Activated CD4-positive, alpha-beta T cell treated with anti-CD3 and anti-CD28 coated beads, Interleukin-2, amount 10 ng/mL, durations not matched to agents 24 days and 14 days (primary cell): ENCODE data around the gene NEGR1. TPM values are rescaled to one million over a fixed set of nuclear protein-coding genes. Genes with fewer than 3 reads are reported as not detected.

Experiments
- DNase-seq: peaks from one replicate; pipeline ENCODE4 v3.0.0; 2022
- H3K27ac Mint-ChIP-seq: one replicate; pipeline ENCODE4 v1.8.0; 2022; ENCODE audit warnings: mild to moderate bottlenecking, mixed read lengths
- H3K27me3 Mint-ChIP-seq: one replicate; pipeline ENCODE4 v1.8.0; 2022; ENCODE audit warnings: mixed read lengths
- H3K36me3 Mint-ChIP-seq: one replicate; pipeline ENCODE4 v1.8.0; 2022; ENCODE audit warnings: low read depth, mild to moderate bottlenecking, mixed read lengths
- H3K4me1 Mint-ChIP-seq: one replicate; pipeline ENCODE4 v1.8.0; 2021; ENCODE audit warnings: mixed read lengths
- H3K4me3 Mint-ChIP-seq: one replicate; pipeline ENCODE4 v1.8.0; 2022; ENCODE audit warnings: mild to moderate bottlenecking, moderate library complexity, mixed read lengths
- H3K9me3 Mint-ChIP-seq: one replicate; pipeline ENCODE4 v1.8.0; 2021; ENCODE audit warnings: mixed read lengths
- intact Hi-C: fragments of 100-400 bp; cut with micrococcal nuclease; formaldehyde crosslinking; loops from one replicate; pipeline ENCODE4 v1.15.1; 2023
- total RNA-seq: library from RNA; stranded (reverse); gene quantifications from 2 replicates; pipeline ENCODE4 v1.2.3, GENCODE V29; 2022

The NEGR1 gene
- total RNA-seq, 1 donor from 2014 or later, result not detected

DNA sequence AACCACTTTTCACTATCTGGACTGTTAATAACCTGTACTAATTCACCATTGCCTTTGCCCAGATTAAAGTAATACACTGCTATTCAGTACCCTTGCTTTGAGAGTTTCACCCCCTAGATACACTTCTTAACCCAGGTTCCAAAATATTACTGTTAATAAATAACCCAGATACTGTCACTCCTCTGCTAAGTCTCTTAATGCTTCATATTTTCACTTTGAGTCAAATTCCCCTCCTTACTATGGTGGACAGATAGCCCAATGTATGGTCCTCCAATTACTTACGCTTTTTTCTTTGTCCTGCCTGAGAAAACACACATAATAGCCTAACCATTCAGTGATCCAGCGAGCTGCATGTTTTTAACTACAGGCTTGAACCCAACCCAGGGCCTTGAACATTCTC, 152.5 kb downstream of the NEGR1 start:
- Mint-ChIP-seq H3K9me3 (no peaks in the 10 kb centered on the region), H3K27me3 (no peaks in the 10 kb centered on the region), H3K36me3 (no peaks in the 10 kb centered on the region), H3K4me1 (no peaks in the 10 kb centered on the region), H3K27ac (no peak overlapping the region), H3K4me3 (no peak overlapping the region)
- no peak for DNase-seq
- intact Hi-C loops, result no loop called here

DNA sequence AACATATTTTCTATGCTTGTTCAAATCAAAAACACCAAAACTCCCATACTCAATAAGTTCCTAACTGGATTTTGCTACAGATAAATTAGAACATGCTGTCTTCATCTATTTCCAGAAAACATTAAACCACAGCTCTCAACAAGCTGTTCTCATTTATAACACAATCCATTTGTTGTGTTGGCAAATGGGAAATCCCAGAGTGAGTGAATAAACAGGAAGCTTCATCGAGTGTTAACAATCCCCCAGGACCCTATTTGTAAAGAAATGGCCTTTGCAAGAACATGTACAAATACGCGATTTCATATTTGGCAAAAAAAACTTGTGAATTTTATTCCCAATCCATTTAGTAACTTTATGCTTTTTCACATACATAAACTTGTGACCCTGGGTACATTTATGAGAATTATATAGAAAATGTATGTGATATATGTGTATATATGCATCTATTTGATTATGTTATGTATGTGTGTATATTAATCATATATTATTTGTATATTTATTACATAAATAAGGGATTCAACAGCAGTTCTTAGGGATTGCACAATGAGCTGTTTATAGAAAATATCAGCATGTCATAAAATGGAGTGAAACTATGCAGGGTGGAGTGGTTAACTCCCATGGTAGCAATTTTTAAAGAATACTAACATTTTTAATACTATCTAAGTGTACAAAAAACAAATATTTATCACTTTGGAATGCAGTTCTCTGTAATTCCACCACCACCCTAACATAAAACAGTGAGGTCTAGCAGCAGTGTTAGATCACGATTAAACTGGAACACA, 160.0 kb downstream of the NEGR1 start:
- intact Hi-C loops, result no loop called here

DNA sequence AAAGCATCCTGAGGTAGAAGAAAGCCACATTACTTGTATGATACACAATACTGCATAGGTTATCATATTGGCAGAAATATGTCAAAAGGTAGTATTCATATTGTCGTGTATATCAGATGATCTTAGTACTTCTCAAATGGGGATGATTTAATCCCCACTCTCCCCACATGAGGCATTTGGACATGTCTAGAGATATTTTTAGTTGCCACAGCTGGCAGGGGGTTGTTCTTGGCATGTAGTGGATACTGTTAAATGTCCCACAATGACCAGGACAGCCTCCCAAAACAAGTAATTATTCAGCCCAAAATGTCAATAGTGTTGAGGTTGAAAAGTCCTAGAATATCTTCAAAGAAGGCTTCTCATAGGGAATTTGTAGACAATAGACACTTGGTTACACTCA, 162.8 kb downstream of the NEGR1 start:
- Mint-ChIP-seq H3K4me1 (no peaks in the 10 kb centered on the region), H3K9me3 (no peaks in the 10 kb centered on the region), H3K4me3 (no peak overlapping the region), H3K27ac (no peak overlapping the region), H3K27me3 (no peaks in the 10 kb centered on the region), H3K36me3 (no peaks in the 10 kb centered on the region)
- intact Hi-C loops, result no loop called here
- no peak for DNase-seq

More for the DNA sequence above, 160.0 kb downstream of the NEGR1 start:
- Mint-ChIP-seq H3K4me3 (no peak overlapping the region), H3K9me3 (no peaks in the 10 kb centered on the region), H3K4me1 (no peaks in the 10 kb centered on the region), H3K27me3 (no peaks in the 10 kb centered on the region), H3K36me3 (no peaks in the 10 kb centered on the region), H3K27ac (no peak overlapping the region)
- DNase-seq, result no peak

DNA sequence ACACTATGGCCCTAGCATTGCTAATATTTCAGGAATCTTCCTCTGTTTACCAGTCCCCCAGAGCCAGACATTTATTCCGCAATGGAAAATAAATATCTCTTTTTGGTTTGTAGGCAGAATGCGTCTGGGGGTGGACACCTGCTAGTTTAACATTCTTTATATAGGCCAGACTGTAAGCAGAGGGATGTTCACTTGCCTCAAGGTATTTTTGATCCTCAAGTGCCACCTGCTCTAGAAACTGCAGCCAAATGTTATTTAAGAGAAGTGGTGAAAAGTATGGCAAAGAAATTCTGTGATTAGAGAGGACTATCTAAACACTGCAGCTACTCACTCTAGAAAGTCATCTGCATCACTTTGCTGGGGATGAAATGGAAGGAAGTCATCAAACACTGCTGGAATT, 164.7 kb downstream of the NEGR1 start:
- H3K36me3 Mint-ChIP-seq, result no peaks in the 10 kb centered on the region
- no peaks in the 10 kb centered on the region for H3K27me3 Mint-ChIP-seq
- DNase-seq, result no peak
- H3K9me3 Mint-ChIP-seq, result no peaks in the 10 kb centered on the region
- H3K4me1 Mint-ChIP-seq, result no peaks in the 10 kb centered on the region
- H3K27ac Mint-ChIP-seq, result no peak overlapping the region
- H3K4me3 Mint-ChIP-seq, result no peak overlapping the region
- intact Hi-C loops, result no loop called here

DNA sequence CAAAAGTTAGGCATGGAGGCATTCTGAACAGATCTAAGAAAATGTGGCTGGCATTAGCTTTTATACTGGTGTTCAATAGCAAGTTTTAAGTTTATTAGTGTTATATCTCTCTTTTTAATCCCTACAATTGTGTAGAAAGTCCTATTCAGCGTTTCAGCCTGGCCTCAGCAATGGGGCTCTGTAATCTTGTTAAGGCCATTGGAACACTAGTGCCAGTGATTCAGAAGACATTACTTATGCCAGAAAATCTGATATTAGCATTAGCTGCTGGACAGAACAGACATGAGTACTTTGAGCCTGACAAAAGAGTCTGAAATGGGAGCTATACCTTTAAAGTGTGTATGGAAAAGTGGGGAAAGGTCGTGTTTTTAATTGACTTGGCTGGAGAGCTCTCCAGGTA, 167.0 kb downstream of the NEGR1 start:
- H3K4me1 Mint-ChIP-seq, result no peaks in the 10 kb centered on the region
- no peaks in the 10 kb centered on the region for H3K36me3 Mint-ChIP-seq
- no peak for DNase-seq
- no peak overlapping the region for H3K4me3 Mint-ChIP-seq
- intact Hi-C loops, result no loop called here
- no peak overlapping the region for H3K27ac Mint-ChIP-seq
- H3K9me3 Mint-ChIP-seq, result no peaks in the 10 kb centered on the region
- H3K27me3 Mint-ChIP-seq, result no peaks in the 10 kb centered on the region

DNA sequence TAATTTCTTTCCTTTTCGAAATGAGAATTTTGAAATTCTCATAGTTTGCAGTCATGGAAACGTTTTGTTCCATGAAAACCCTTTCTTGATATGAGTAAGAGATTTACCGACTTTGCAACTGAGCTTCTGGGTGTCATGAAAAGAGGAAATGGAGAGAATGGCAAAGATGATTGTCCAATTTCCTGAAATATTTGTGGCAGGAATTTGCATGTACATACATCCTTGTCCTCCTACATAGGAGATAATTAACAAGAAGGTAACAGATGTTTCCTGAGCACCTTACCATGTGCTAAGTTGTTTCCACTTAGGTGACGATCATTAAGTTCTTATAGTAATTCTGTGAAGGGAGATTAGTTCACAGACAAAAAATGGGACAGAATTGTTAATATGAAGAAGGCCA, 170.7 kb downstream of the NEGR1 start:
- DNase-seq, result no peak
- Mint-ChIP-seq H3K27ac (no peak overlapping the region), H3K9me3 (no peaks in the 10 kb centered on the region), H3K4me3 (no peak overlapping the region), H3K27me3 (no peaks in the 10 kb centered on the region), H3K36me3 (no peaks in the 10 kb centered on the region), H3K4me1 (no peaks in the 10 kb centered on the region)
- intact Hi-C loops, result no loop called here

DNA sequence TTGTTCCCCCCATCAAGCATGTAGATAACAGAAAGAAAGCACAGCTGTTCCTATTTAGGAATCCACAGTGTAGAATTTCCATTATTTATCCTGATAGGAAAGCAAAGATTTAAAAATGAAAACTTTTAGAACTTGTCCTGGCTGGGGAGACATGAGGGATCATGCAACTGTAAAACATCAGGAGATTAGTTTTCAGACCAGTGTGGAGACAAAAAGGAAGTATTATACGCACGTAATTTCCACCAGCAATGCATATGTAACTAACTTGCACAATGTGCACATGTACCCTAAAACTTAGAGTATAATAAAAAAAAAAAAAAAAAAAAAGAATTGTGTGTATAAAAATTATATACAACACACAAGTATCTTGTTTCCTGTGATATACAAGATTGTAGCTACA, 172.4 kb downstream of the NEGR1 start:
- no peak for DNase-seq
- Mint-ChIP-seq H3K27ac (no peak overlapping the region), H3K4me1 (no peaks in the 10 kb centered on the region), H3K4me3 (no peak overlapping the region), H3K36me3 (no peaks in the 10 kb centered on the region), H3K27me3 (no peaks in the 10 kb centered on the region), H3K9me3 (no peaks in the 10 kb centered on the region)
- intact Hi-C loops, result no loop called here

DNA sequence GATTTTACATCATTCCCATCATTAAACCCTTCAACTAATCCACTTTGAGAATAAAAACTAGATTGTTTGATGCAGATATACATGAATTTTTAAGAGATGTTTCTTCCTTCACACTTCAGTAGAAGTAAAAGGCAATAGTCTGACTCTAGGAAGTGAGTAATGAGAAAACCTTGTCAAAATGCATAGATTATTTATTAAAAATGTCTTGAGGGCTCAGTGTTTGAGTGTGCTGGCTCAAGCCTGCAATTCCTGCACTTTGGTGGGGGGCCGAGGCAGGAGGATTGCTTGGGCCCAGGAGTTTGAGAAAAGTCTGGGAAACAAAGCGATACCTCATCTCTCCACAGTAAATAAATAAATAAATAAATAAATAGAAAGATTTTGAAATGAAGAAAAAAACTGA, 177.1 kb downstream of the NEGR1 start:
- Mint-ChIP-seq H3K36me3 (no peaks in the 10 kb centered on the region), H3K27me3 (no peaks in the 10 kb centered on the region), H3K4me1 (no peaks in the 10 kb centered on the region), H3K9me3 (no peaks in the 10 kb centered on the region), H3K27ac (no peak overlapping the region), H3K4me3 (no peak overlapping the region)
- intact Hi-C loops, result no loop called here
- no peak for DNase-seq

DNA sequence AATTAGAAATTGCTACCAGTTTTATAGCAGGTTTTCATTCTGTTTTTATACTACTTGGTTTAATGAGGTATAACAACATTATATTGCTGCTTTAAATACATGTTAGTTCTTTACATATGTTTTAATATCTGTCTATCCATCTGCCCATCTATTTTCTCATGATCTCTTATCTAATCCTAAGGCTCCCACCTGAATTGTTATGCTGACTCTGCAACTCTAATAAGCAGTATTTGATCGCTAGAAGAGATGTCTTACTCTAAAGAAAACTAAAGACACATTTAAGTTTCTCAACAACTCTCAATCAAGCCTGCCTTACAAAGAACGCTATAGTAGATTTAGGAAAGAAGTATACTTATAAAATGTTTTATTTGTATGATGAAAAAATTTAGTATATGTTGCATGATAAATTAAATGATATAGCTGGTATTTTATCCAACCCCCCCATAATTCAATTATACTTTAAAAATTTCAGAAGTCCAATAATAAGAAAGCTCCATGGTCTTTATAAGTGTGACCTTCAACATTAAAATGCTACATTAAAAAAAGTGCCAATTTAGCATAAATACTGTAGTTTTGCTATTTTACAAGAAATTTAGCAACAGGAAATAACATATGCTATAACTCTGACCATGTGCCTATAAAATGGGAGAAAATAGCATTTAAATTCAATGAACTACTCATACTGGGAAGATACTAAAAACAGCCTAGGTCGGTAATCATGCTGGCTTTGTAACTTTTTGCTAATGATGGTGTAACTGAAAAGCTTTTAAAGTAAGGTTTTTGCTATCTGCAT, 180.3 kb downstream of the NEGR1 start:
- Mint-ChIP-seq H3K36me3 (no peaks in the 10 kb centered on the region), H3K9me3 (no peaks in the 10 kb centered on the region), H3K27ac (no peak overlapping the region), H3K27me3 (no peaks in the 10 kb centered on the region), H3K4me3 (no peak overlapping the region), H3K4me1 (no peaks in the 10 kb centered on the region)
- no peak for DNase-seq
- intact Hi-C loops, result no loop called here

DNA sequence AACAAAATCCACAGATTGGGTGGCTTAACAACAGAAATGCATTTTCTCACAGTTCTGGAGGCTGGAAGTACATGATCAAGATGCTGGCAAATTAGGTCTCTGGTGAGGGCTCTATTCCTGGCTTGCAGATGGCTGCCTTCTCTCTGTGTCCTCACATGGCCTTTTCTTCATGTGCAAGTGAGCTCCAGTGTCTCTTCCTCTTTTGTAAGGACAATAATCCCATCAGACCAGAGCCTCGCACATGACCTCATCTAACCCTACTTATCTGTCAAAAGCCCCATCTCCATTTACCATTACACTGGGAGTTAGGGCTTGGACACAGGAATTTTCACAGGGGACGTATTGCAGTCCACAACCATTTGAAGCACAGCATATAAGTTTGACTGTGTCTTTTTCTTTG, 181.6 kb downstream of the NEGR1 start:
- H3K9me3 Mint-ChIP-seq, result no peaks in the 10 kb centered on the region
- H3K27me3 Mint-ChIP-seq, result no peaks in the 10 kb centered on the region
- no peak overlapping the region for H3K27ac Mint-ChIP-seq
- intact Hi-C loops, result no loop called here
- no peak overlapping the region for H3K4me3 Mint-ChIP-seq
- no peaks in the 10 kb centered on the region for H3K4me1 Mint-ChIP-seq
- no peaks in the 10 kb centered on the region for H3K36me3 Mint-ChIP-seq
- no peak for DNase-seq

DNA sequence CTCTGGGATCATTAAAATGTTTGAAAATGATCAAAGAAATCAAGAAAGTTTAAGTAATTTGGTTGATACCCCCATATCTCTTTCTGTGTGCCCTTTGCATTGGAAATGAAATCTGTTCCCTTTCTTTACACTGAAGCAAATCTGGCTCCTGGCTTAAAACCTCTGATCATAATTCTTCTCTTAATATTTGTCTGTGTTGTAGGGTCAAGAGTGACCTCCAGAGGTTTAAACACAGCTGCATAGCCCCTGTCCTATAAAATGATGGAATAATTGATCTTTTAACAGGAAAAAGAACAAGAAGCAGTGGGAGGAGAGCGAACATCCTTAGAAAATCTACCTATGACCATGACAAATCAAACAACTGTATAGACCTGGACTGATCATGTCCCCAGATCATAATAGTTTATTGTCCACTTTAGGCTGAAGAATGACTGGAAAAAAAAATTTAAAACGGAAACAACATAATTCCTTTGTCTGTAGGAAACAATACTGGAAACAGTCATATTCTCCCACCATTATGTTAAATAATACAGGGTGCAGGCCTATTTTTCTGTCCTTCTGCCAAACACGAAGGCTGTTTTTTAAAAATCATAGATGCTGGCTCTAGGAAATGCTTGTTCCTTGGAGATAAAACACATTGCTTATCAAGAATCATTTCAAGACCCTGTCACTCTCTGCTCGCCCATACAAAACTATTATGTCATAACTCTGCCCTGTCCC, 184.3 kb downstream of the NEGR1 start:
- Mint-ChIP-seq H3K27ac (no peak overlapping the region), H3K36me3 (no peaks in the 10 kb centered on the region), H3K4me1 (no peaks in the 10 kb centered on the region), H3K27me3 (no peaks in the 10 kb centered on the region), H3K9me3 (no peaks in the 10 kb centered on the region), H3K4me3 (no peak overlapping the region)
- DNase-seq, result no peak
- intact Hi-C loops, result no loop called here

DNA sequence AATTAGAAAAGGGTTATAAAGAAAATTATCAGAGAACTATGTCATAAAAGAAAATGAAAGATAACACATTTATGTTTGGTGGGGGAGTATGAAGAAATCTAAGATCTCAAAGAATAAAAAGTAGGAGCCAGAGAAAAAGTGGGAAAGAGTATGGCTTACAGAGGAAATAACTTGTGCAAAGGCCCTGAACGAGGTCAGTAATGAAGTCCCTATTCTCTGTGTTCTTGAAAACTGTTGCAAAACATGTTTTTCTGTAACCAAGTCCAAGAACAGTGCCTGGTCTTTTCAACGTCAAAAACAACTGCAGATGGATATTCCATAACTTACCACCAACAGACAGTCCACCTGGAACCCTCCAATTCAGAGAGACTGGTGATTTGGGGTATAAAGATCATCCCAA, 188.1 kb downstream of the NEGR1 start:
- Mint-ChIP-seq H3K27me3 (no peaks in the 10 kb centered on the region), H3K27ac (no peak overlapping the region), H3K4me1 (no peaks in the 10 kb centered on the region), H3K9me3 (no peaks in the 10 kb centered on the region), H3K36me3 (no peaks in the 10 kb centered on the region), H3K4me3 (no peak overlapping the region)
- no peak for DNase-seq
- intact Hi-C loops, result no loop called here

DNA sequence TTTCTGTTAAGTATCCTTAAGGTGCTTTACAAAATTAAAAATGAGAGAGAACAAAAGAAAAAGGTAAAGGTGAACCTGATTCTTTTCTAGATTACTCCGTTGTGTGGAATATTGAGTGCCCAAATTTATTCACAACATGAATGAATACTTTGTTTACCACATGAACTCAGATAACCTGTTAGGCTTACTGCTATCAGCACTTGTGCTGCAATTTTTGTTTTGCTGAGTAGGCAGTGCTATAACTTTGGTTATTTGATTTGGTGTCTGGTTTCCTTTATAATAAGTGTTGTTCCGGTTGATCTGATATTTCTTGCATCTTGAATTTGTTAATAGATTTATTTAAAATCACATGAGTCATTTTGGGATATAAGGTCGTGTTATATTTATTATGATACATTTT, 195.9 kb downstream of the NEGR1 start:
- intact Hi-C loops, result no loop called here

DNA sequence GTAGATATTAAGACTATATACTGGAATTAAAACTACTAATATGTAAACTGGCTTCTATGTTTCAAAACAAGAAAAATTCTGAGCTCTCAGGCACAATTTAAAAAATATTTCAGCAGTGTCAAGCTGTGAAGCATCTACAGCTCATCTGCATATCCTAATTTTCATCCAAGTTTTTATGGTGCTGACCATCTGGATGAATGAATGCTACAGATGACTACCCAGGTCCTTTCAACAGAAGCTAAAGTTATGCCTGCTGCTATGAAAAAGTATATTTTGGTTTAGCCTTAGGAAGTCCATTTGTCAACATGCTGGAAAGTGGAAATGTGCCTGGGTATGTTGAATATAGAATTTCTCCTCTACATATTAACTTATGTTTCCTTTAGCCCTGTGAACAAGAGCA, 206.9 kb downstream of the NEGR1 start:
- intact Hi-C loops, result no loop called here
- DNase-seq, result no peak
- H3K27me3 Mint-ChIP-seq, result no peaks in the 10 kb centered on the region
- no peak overlapping the region for H3K27ac Mint-ChIP-seq
- no peaks in the 10 kb centered on the region for H3K4me1 Mint-ChIP-seq
- H3K36me3 Mint-ChIP-seq, result no peaks in the 10 kb centered on the region
- no peak overlapping the region for H3K4me3 Mint-ChIP-seq
- no peaks in the 10 kb centered on the region for H3K9me3 Mint-ChIP-seq

More for the DNA sequence above, 195.9 kb downstream of the NEGR1 start:
- no peaks in the 10 kb centered on the region for H3K9me3 Mint-ChIP-seq
- no peaks in the 10 kb centered on the region for H3K36me3 Mint-ChIP-seq
- no peaks in the 10 kb centered on the region for H3K4me1 Mint-ChIP-seq
- no peak overlapping the region for H3K4me3 Mint-ChIP-seq
- H3K27ac Mint-ChIP-seq, result no peak overlapping the region
- H3K27me3 Mint-ChIP-seq, result no peaks in the 10 kb centered on the region
- no peak for DNase-seq
